Kidney glomerular epithelial cell (primary cell): ENCODE results near the gene IFNA1.
"Not testable (repeated sequence)": the region's sequence is repeated elsewhere in the genome, so short reads cannot be mapped to it uniquely, and the experiment has no call there.

Experiments used
- DNase-seq: peaks from one replicate; lab custom pipeline; 2025; lab: John Stamatoyannopoulos, UW

The IFNA1 gene

DNA sequence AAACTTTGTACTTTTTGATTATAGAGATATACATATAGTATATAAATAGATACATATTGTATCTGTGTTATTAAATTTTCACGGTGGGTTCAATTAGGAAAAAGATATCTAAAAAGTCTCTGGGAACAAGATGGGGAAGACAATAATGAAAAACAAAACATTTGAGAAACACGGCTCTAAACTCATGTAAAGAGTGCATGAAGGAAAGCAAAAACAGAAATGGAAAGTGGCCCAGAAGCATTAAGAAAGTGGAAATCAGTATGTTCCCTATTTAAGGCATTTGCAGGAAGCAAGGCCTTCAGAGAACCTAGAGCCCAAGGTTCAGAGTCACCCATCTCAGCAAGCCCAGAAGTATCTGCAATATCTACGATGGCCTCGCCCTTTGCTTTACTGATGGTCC lies at the start of gene IFNA1:
TSS of gene IFNA1 (plus strand) at position 301 of the 400 bp plus-strand sequence. CDS start at position 370, 69 bp downstream.
- DNase-seq, result no peak

- no peak for DNase-seq
Measured at GRCh38 chr9:21392270-21392669, 48.0 kb upstream of the IFNA1 start.

DNA sequence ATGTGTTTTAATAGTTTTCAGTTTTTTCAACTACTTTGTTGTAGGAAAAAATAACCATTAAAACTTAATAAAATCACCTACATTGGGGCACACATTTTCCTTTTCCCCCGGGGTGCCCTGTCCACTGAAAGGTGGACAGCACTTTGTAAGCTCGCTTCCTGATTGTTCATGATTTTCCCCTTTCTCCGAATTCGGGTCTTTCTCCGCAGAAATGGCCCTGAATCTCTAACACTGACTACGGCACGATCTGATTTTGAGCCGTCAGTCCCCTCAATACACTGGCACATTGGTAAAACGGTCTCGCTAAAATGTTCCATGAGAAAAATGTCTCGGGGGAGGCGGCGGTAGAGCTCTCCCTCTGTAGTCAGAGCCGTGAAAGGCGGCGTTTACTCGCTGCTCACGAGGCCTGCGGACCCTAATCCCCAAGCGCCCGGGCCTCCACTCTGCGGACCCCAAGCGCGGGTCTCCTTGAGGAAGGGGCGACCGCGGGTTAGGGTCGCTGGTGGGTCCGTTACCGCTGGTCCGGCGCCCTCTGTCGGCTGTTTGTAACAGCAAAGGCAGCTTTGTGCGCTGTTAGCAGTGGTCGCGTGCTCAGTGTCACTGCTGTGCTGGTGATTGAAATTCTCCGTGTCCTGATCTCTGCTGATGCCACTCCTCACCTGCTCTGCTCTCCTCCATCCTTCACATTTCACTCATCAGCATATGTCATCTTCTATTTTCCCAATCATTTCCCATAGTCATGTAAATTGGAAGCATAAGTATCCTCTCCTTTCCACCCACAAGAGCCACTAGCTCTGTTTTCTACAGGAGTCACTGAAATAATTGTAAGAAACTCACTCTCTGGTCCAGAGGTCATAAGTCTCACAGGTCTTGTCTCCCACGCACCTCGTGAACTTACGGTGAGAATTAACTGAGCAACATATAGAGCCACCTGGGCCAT lies 44.2 kb upstream of the IFNA1 start:
- peak; percentile 17 for DNase-seq

DNA sequence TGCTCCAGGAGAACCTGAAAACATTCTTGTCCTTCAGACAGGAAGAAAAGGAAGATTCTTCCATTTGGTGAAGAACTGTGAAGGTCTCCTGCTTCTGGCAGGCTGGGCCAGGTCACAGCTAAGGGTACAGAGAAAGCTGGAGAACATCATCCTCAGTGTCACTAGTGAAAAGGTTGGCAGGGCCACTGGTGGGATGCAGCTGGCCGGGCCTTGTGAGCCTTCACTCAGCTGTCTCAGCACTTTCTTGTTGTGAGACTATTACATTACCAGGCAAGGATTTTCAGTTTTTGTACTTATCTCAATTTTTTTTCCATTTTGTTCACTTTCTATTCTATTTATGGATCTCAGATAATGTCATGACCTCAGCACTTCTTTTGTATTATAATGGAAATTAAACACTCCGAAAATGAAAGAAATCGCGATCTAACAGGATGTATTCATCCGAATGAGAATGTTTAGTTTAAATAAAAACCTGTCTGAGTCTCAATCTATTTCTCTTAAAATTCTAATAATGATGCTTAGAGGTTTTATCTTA lies 41.2 kb upstream of the IFNA1 start:
- no peak for DNase-seq

GRCh38 chr9:21399956-21400355 lies 40.3 kb upstream of the IFNA1 start:
- DNase-seq, result no peak

GRCh38 chr9:21402386-21403251 lies 37.6 kb upstream of the IFNA1 start:
- no peak for DNase-seq

DNA sequence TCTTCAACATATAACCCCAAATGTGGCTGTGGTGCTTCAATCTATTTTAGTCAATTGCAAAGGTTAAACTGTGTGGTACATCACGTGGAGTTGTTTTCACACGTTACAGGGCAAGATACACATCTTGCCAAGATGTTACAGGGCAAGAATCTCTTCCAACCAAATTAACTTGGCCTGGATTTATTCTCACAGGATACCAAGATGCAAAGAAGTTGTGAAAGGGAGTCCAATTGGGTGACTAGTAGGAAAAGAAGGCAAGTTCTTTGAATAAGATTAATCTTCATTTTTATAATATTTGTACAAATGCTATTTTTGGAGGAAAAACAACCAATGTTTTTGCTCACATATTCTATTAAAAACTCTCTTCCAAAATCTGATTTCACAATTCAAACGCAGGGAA lies 36.1 kb upstream of the IFNA1 start:
- no peak for DNase-seq

- no peak for DNase-seq
Measured at GRCh38 chr9:21408817-21409216, 31.4 kb upstream of the IFNA1 start, which contains the start of gene IFNA8. IFNA8 (plus strand) TSS chr9:21409117; CDS start chr9:21409177, 60 bp downstream.

DNA sequence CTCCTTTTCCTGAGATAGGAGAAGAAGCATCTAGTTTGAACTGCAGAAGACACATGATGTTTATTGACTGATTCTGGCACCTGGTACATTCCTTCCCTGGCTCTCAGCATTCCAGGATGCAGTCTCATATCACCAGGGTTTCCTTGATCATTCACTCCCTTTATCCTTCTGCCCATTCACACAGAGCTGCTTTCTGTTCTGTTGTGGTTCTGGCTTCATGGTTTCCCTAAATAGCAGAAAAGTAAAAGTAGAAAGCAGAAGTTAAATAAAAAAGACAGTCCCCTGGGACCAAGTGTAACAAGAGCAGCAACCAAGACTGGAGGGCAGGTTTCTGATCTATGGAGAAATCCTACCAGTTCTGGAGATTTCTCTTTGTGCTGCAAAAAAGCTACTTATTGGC lies 28.1 kb upstream of the IFNA1 start:
- DNase-seq, result peak; percentile 75

DNA sequence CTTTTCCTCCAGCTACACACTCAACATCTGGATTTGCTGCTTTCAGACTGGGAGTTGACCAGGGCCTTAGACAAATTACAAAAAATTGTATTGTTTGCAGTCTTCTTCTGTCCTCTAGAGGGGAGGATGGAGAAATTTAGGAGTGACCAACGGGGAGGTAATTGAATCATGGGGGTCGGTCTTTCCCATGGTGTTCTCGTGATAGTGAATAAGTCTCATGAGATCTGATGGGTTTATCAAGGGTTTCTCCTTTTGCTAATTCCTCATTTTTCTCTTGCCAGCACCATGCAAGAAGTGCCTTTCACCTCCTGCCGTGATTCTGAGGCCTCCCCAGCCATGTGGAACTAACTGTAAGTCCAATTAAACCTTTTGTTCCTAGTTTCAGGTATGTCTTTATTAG lies 27.1 kb upstream of the IFNA1 start:
- DNase-seq, result no peak

DNA sequence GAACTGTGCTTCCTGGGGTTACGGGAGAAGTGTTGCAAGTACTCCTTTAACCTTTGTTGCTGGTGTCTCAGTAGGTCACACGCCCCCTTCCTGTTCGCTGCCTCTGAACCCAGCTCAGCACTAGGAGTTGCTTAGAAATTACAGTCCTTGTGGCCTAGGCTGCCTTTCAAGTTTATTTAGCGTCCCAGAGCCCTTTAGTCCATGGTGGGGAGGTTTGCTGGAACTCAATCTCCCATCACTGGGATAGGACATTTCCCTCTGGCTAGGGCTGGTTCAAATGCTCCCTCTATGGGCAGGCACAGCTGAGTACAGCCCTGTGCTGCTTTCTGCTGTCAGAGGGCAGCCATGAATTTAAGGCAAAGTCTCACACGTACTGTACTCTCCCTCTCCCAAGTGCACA lies 26.6 kb upstream of the IFNA1 start:
- DNase-seq, result no peak

DNA sequence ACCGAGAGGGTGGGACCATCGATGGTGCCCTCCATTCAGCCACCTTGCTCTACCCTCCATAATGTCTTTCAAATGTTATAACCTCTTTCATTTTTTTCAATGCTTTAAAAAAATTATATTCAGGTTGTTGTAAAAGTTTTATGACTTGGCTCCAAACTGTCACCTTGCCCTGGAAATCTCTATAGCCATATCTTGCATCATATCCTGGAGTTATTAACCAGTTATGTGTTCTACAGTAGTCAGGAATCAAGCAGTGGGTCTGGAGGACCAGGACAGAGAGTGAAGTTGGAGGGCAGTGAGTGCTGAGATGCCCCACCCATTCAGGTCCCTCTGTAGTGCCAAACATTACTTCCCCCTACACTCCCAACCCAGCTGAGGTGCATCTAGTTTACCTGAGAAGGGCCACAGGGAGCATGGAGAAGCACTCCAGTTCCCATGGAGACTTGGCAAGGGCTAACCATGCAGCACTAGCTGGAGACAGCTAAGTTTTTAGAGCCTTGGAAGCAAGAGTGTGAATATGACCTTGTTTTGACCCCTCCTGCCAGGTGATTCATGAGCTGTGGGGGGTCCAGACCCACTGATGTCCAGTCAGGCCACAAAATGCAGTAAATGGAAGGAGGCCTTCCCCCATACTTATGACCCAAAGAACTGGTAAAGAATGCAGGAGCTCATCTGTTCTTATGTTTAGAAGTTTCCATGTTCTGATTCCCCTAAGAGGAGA lies 25.9 kb upstream of the IFNA1 start:
- DNase-seq, result no peak

DNA sequence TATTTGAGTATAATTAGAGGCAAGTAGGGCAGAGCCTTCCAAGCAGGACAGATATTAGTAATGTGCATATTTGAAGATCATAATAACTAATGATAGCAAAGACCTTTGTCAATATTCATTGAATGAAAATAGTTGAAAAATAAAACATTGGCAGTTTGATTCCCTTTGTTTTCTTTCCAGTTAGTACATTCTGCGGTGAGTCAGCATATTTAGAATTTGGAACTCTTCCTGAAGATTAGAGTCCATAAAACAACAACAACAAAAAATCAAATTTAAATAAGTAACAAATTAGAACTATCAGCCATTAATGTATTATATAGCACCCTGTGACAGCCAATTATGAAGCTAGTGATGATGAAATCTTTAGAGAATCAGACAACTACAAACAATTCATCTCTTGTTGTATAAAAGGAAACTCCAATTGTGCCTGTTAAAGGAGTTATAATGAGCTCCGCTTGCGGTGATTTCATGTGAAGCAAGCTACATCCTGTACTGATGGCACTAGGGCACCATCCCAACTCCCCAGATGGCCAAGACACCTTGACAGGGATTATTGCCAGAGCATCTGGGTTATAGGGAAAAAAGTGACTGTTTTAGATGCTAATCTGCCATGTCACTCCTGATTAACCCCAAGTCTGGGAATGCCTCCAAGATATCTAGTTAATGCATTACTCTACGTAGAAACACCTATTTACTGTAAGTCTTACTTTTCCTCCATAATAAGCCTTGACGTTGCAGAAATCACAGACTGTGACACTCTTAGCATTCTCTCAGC lies 24.6 kb upstream of the IFNA1 start:
- peak; percentile 24 for DNase-seq

DNA sequence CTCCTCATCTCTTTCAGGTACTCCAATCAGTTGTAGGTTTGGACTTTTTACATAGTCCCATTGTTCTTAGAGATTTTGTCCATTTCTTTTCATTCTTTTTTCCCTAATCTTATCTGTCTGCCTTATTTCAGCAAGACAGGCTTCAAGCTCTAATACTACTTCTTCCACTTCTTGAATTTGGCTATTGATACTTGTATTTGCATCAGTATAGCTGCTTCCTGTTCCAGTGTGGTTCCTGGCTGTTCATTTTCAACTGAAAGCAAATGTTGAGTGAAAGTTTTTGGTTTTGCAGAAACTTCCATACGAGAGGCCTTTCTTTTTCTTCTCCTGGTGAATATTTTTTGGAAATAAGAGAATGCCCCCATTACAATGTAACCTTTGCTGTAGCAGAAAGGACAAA lies 12.0 kb upstream of the IFNA1 start:
- DNase-seq, result no peak

DNA sequence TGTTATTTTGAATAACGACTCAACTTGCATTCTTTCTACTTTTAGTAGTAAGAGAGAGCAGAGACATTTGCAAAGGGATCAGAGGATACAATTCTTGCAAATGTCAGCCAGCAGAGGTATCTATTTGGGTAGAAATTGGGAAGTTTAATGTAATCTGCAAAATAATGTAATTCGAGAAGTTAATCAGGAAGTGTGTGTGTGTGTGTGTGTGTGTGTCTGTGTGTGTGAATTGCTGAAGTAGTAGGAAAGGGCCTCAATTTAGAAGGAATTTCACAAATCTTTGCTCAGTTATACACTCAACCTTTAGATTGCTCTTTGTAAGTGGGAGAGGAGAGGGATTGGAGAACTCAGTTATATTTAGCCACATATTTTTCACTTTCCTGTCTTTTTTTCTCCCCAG lies 11.0 kb upstream of the IFNA1 start:
- no peak for DNase-seq

DNA sequence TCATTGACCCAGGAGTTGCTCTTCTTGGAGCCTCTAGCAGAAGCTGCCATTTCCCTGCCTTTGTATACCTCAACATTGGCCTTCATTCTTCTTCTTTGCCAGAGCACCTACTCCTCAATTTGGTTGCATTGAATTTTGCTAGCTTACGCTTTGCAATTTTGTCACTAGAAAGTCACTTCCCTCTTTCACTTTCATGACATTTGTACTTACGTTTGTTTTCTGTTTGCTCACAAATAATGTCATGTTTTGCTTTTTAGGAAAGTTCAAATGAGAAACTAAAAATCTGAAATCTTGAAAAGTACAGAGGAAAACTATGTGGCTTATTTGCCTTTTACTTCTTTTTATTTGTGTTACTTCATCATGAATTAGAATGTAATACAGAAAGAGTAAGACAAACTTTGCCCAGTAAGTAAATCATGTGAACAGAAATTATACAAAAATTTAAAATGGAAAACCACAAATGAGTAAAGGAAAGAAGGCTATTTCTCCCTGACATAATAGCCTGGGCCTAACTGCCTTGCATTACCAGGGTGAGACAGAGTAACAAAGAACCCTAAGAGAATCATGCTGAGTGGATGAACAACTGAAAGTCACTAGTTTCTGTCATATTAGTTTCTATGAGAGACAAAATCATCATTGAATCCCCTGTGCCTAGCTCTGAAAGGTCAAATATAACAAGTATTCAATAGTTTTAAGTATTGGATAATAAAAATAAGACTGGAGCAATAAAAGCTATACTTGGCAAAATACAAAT lies 7.4 kb upstream of the IFNA1 start:
- DNase-seq, result no peak

- DNase-seq, result no peak
Measured at GRCh38 chr9:21434202-21435014, 5.8 kb upstream of the IFNA1 start.

DNA sequence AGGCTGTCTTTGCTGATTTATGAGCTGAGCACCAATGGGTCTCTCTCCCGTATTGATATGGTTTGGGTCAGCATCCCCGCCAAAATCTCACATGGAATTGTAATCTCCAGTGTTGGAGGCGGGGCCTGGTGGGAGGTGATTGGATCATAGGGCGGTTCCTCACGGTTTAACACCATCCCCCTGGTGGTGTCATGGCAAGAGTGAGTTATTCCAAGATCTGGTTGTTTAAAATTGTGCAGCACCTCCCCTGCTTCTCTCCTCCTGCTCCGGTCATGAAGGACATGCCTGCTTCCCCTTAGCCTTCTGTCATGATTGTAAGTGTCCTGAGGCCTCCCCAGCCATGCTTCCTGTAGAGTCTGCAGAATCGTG lies 5.2 kb upstream of the IFNA1 start:
- DNase-seq, result not testable (repeated sequence)

- DNase-seq, result no peak
Measured at GRCh38 chr9:21443849-21444625, 3.8 kb downstream of the IFNA1 start.
